Keratinocyte (primary cell): Measurements from ENCODE around the gene SBSN. TPM values are rescaled to one million over a fixed set of nuclear protein-coding genes. Genes with fewer than 3 reads are reported as not detected.
A peak's percentile ranks its signal among the peaks of the same experiment; 100 is the strongest.

ENCODE experiments used
- DNase-seq: peaks from one replicate; pipeline ENCODE4 v3.0.0-alpha.2; 2011; ENCODE audit warnings: low read depth, missing footprints, low spot score
- FAIRE-seq: peaks from 2 replicates; lab custom pipeline; 2011; peaks lifted over from hg19 to GRCh38; lab: Jason Lieb, UNC
- H2AFZ ChIP-seq: 2 replicates; pipeline ENCODE4 v1.6.0; 2012; ENCODE audit warnings: low read length, control low read depth, inconsistent platforms; ENCODE audit not compliant: control insufficient read depth
- H3K27ac ChIP-seq: 2 replicates; pipeline ENCODE4 v1.5.1; 2011; ENCODE audit warnings: low read length; ENCODE audit not compliant: control insufficient read depth, insufficient read depth
- H3K27me3 ChIP-seq: 3 replicates; pipeline ENCODE4 v1.6.0; 2011; ENCODE audit warnings: low read length; ENCODE audit not compliant: control insufficient read depth, insufficient read depth; ENCODE audit errors: extremely low read depth
- H3K36me3 ChIP-seq, 2 experiments: 2 replicates in 1 of 2; 3 replicates in 1 of 2; pipeline ENCODE4 v1.5.1; 2011; ENCODE audit warnings: low read length in 2 of 2, mild to moderate bottlenecking in 1 of 2; ENCODE audit not compliant: control insufficient read depth in 2 of 2, insufficient read depth in 2 of 2; ENCODE audit errors: extremely low read depth in 1 of 2
- H3K4me1 ChIP-seq: 3 replicates; pipeline ENCODE4 v1.5.1; 2011; ENCODE audit warnings: low read length; ENCODE audit not compliant: control insufficient read depth, insufficient read depth; ENCODE audit errors: extremely low read depth
- H3K4me2 ChIP-seq: 3 replicates; pipeline ENCODE4 v1.6.0; 2011; ENCODE audit warnings: low read depth, low read length; ENCODE audit not compliant: control insufficient read depth, insufficient read depth; ENCODE audit errors: extremely low read depth
- H3K4me3 ChIP-seq, 3 experiments: fragments of 200-600 bp in 1 of 3; sonication (generic) in 1 of 3; 2 replicates in 2 of 3; 3 replicates in 1 of 3; pipeline ENCODE4 v1.5.1; 2011 to 2016; ENCODE audit warnings: low read length in 3 of 3, mild to moderate bottlenecking in 3 of 3, control low read depth in 2 of 3, inconsistent platforms in 1 of 3, low read depth in 1 of 3, mixed read lengths in 1 of 3, mixed run types in 1 of 3, moderate library complexity in 1 of 3; ENCODE audit not compliant: control insufficient read depth in 2 of 3, insufficient read depth in 2 of 3; ENCODE audit errors: extremely low read depth in 1 of 3
- H3K79me2 ChIP-seq: 2 replicates; pipeline ENCODE4 v1.6.0; 2012; ENCODE audit warnings: low read length; ENCODE audit not compliant: control insufficient read depth, insufficient read depth
- H3K9ac ChIP-seq: 3 replicates; pipeline ENCODE4 v1.6.0; 2011; ENCODE audit warnings: low read length; ENCODE audit not compliant: control insufficient read depth, insufficient read depth; ENCODE audit errors: extremely low read depth
- H3K9me1 ChIP-seq: 3 replicates; pipeline ENCODE4 v1.6.0; 2011; ENCODE audit warnings: low read length; ENCODE audit not compliant: control insufficient read depth, insufficient read depth; ENCODE audit errors: extremely low read depth
- H3K9me3 ChIP-seq: 2 replicates; pipeline ENCODE4 v1.5.1; 2012; ENCODE audit warnings: low read depth, low read length; ENCODE audit not compliant: control insufficient read depth
- H4K20me1 ChIP-seq: 3 replicates; pipeline ENCODE4 v1.6.0; 2011; ENCODE audit warnings: low read length; ENCODE audit not compliant: control insufficient read depth, insufficient read depth; ENCODE audit errors: extremely low read depth
- CTCF ChIP-seq, 3 experiments: IDR thresholded peaks in 1 of 3; conservative IDR thresholded peaks in 1 of 3; optimal IDR thresholded peaks in 1 of 3; 2 replicates in 2 of 3; 3 replicates in 1 of 3; pipeline versions ENCODE3 to v1.5.1; 2011; ENCODE audit warnings: low read length in 3 of 3, mild to moderate bottlenecking in 3 of 3, moderate library complexity in 2 of 3, control low read depth in 1 of 3, inconsistent platforms in 1 of 3; ENCODE audit not compliant: insufficient read depth in 2 of 3; ENCODE audit errors: extremely low read depth in 1 of 3
- EZH2 ChIP-seq: IDR thresholded peaks from one replicate; pipeline ENCODE4 v1.6.1; 2012; ENCODE audit warnings: inconsistent platforms, mild to moderate bottlenecking, low read length, moderate library complexity
- dilution Hi-C: fragments of 300-500 bp; cut with MboI; formaldehyde crosslinking; loops from one replicate; pipeline ENCODE4 v1.7.0; 2020; ENCODE audit warnings: low sequenced_read_pairs; ENCODE audit not compliant: extremely low pct_ligation_motif_present
- polyA plus RNA-seq, 5 experiments: library from polyadenylated mRNA; depleted of rRNA in 3 of 5; stranded (reverse) in 3 of 5; stranded (forward) in 1 of 5; unstranded in 1 of 5; fragments of >200 nt; gene quantifications; 1 replicate in 1 of 5; 2 replicates in 3 of 5; 3 replicates in 1 of 5; pipeline versions ENCODE4 v1.2.1 to v1.2.3, GENCODE V29; 2011 to 2012; ENCODE audit warnings: missing spikeins in 2 of 5, low read depth in 1 of 5, low replicate concordance in 1 of 5

SBSN gene
- polyA plus RNA-seq, 1 donor (not counting 4 experiments of a cell fraction or from before 2014, with no cell fraction given), result 49.0 TPM

GRCh38 chr19:35509018-35509652, 19.0 kb downstream of the SBSN start:
- TF ChIP-seq CTCF (optimal IDR thresholded peaks at IDR 0.05 in 1 of 3, IDR thresholded peaks at IDR 0.05 in 1 of 3, conservative IDR thresholded peaks at IDR 0.05 in 1 of 3; ENCODE audit: extremely low read depth in 1 of 3, insufficient read depth in 2 of 3, low read length in 3 of 3) (no peak), EZH2 (no peak)
- Histone ChIP-seq H3K79me2 (peaks cover 21% of the 10 kb centered on the region), H4K20me1 (no peaks in the 10 kb centered on the region), H3K36me3 (peaks cover 14 to 24% of the 10 kb centered on the region in 2 experiments), H3K9me1 (no peaks in the 10 kb centered on the region), H3K9me3 (no peaks in the 10 kb centered on the region), H3K9ac (peak overlapping the region; percentile 85), H3K4me2 (peak overlapping the region; percentile 99), H3K4me1 (peaks cover 16% of the 10 kb centered on the region), H2AFZ (no peak overlapping the region), H3K4me3 (peak overlapping the region; percentile 63 to 94 (median 88)), H3K27me3 (peaks cover 1% of the 10 kb centered on the region), H3K27ac (peak overlapping the region; percentile 81)
- FAIRE-seq (peak; percentile 84), DNase-seq (no peak)
- dilution Hi-C loops, result no loop called here

- H2AFZ ChIP-seq, result no peak overlapping the region
- no peaks in the 10 kb centered on the region for H4K20me1 ChIP-seq
- dilution Hi-C loops, result no loop called here
- peaks cover 21% of the 10 kb centered on the region for H3K79me2 ChIP-seq
- DNase-seq (no peak), FAIRE-seq (no peak)
- no peaks in the 10 kb centered on the region for H3K27me3 ChIP-seq
- H3K9ac ChIP-seq, result no peak overlapping the region
- H3K9me1 ChIP-seq, result no peaks in the 10 kb centered on the region
- peaks cover 12% of the 10 kb centered on the region for H3K4me1 ChIP-seq
- H3K27ac ChIP-seq, result no peak overlapping the region
- H3K4me2 ChIP-seq, result peak overlapping the region; percentile 99
- TF ChIP-seq EZH2, result no peak
- TF ChIP-seq CTCF (optimal IDR thresholded peaks at IDR 0.05 in 1 of 3, IDR thresholded peaks at IDR 0.05 in 1 of 3, conservative IDR thresholded peaks at IDR 0.05 in 1 of 3; ENCODE audit: extremely low read depth in 1 of 3, insufficient read depth in 2 of 3, low read length in 3 of 3), result no peak
- H3K36me3 ChIP-seq, result peaks cover 16 to 24% of the 10 kb centered on the region in 2 experiments
- no peaks in the 10 kb centered on the region for H3K9me3 ChIP-seq
- H3K4me3 ChIP-seq, result peak overlapping the region in 1 of 3 experiments; percentile 88
These were observed 20.0 kb downstream of the SBSN start for GRCh38 chr19:35508129-35508528.
